Skeletal muscle tissue (tissue), 4 donors: Measurements from ENCODE around the gene MTHFD1L. TPM values are rescaled to one million over a fixed set of nuclear protein-coding genes. Genes with fewer than 3 reads are reported as not detected.
A peak's percentile ranks its signal among the peaks of the same experiment; 100 is the strongest.

ENCODE experiments used
- H3K27ac ChIP-seq: one replicate; pipeline ENCODE4 v1.7.0; 2013; ENCODE audit warnings: mild to moderate bottlenecking, low read depth, low read length, inconsistent platforms
- H3K27me3 ChIP-seq, 3 donors: one replicate each; pipeline ENCODE4 v1.7.0; 2013; ENCODE audit warnings: low read length in 3 of 3; ENCODE audit not compliant: control insufficient read depth in 3 of 3, insufficient read depth in 3 of 3
- H3K36me3 ChIP-seq, 3 donors: one replicate each; pipeline ENCODE4 v1.7.0; 2013; ENCODE audit warnings: low read length in 3 of 3; ENCODE audit not compliant: control insufficient read depth in 3 of 3, insufficient read depth in 3 of 3
- H3K4me1 ChIP-seq, 3 donors: one replicate each; pipeline ENCODE4 v1.7.0; 2013; ENCODE audit warnings: low read length in 3 of 3, mild to moderate bottlenecking in 3 of 3; ENCODE audit not compliant: control insufficient read depth in 3 of 3, insufficient read depth in 3 of 3
- H3K4me3 ChIP-seq, 3 donors: one replicate each; pipeline ENCODE4 v1.7.0; 2013; ENCODE audit warnings: low read length in 3 of 3
- H3K9ac ChIP-seq, 3 donors: one replicate each; pipeline ENCODE4 v1.7.0; 2013; ENCODE audit warnings: low read length in 3 of 3, mild to moderate bottlenecking in 3 of 3, moderate library complexity in 2 of 3, low read depth in 1 of 3
- H3K9me3 ChIP-seq, 3 donors: one replicate each; pipeline ENCODE4 v1.7.0; 2013; ENCODE audit warnings: low read length in 3 of 3; ENCODE audit not compliant: control insufficient read depth in 3 of 3
- total RNA-seq: library from RNA; depleted of rRNA; stranded (reverse); fragments of >200 nt; gene quantifications from one replicate; pipeline ENCODE4 v1.2.3, GENCODE V29; 2014
- donor health status: Osteomylitis.

The MTHFD1L gene
- total RNA-seq, 1 donor from 2014 or later = 15.1 TPM

- no peaks in the 10 kb centered on the region for H3K36me3 ChIP-seq
- H3K27me3 ChIP-seq = no peaks in the 10 kb centered on the region
- no peak overlapping the region for H3K27ac ChIP-seq
- H3K9me3 ChIP-seq = no peaks in the 10 kb centered on the region
- H3K9ac ChIP-seq = no peak overlapping the region
- peaks cover 10 to 21% (median 14%) of the 10 kb centered on the region in 3 donors for H3K4me1 ChIP-seq
- no peak overlapping the region for H3K4me3 ChIP-seq
Measured at GRCh38 chr6:150880336-150880735, 14.8 kb downstream of the MTHFD1L start.

GRCh38 chr6:150881911-150882481 is 16.5 kb downstream of the MTHFD1L start:
- Histone ChIP-seq H3K36me3 (no peaks in the 10 kb centered on the region), H3K4me3 (no peak overlapping the region), H3K9me3 (no peaks in the 10 kb centered on the region), H3K27ac (peak overlapping the region; percentile 51), H3K4me1 (peaks cover 1 to 8% (median 4%) of the 10 kb centered on the region in 3 donors), H3K27me3 (no peaks in the 10 kb centered on the region), H3K9ac (no peak overlapping the region)

GRCh38 chr6:150883521-150883920 is 18.0 kb downstream of the MTHFD1L start:
- Histone ChIP-seq H3K9me3 (no peaks in the 10 kb centered on the region), H3K4me3 (no peak overlapping the region), H3K36me3 (no peaks in the 10 kb centered on the region), H3K27me3 (no peaks in the 10 kb centered on the region), H3K4me1 (no peaks in the 10 kb centered on the region), H3K9ac (no peak overlapping the region), H3K27ac (no peak overlapping the region)

GRCh38 chr6:150886155-150886554 is 20.7 kb downstream of the MTHFD1L start:
- H3K9me3 ChIP-seq = no peaks in the 10 kb centered on the region
- H3K27ac ChIP-seq = no peak overlapping the region
- no peak overlapping the region for H3K9ac ChIP-seq

GRCh38 chr6:150887978-150888563 is 22.6 kb downstream of the MTHFD1L start:
- Histone ChIP-seq H3K36me3 (no peaks in the 10 kb centered on the region), H3K4me1 (peaks cover 0 to 6% (median 4%) of the 10 kb centered on the region in 3 donors), H3K4me3 (no peak overlapping the region), H3K9ac (no peak overlapping the region), H3K27me3 (no peaks in the 10 kb centered on the region), H3K27ac (no peak overlapping the region), H3K9me3 (no peaks in the 10 kb centered on the region)

More at GRCh38 chr6:150886155-150886554, 20.7 kb downstream of the MTHFD1L start:
- Histone ChIP-seq H3K27me3 (no peaks in the 10 kb centered on the region), H3K4me1 (no peaks in the 10 kb centered on the region), H3K4me3 (no peak overlapping the region), H3K36me3 (no peaks in the 10 kb centered on the region)

- H3K27me3 ChIP-seq = no peaks in the 10 kb centered on the region
- no peaks in the 10 kb centered on the region for H3K36me3 ChIP-seq
- H3K4me1 ChIP-seq = peaks cover 6 to 9% (median 8%) of the 10 kb centered on the region in 3 donors
- no peak overlapping the region for H3K4me3 ChIP-seq
- H3K9me3 ChIP-seq = no peaks in the 10 kb centered on the region
- no peak overlapping the region for H3K27ac ChIP-seq
- no peak overlapping the region for H3K9ac ChIP-seq
Measured at GRCh38 chr6:150890346-150890745, 24.8 kb downstream of the MTHFD1L start.

GRCh38 chr6:150891888-150892485 is 26.5 kb downstream of the MTHFD1L start:
- Histone ChIP-seq H3K36me3 (no peaks in the 10 kb centered on the region), H3K27me3 (no peaks in the 10 kb centered on the region), H3K4me1 (peaks cover 6 to 9% (median 8%) of the 10 kb centered on the region in 3 donors), H3K9ac (no peak overlapping the region), H3K27ac (no peak overlapping the region), H3K9me3 (no peaks in the 10 kb centered on the region), H3K4me3 (no peak overlapping the region)

- Histone ChIP-seq H3K4me3 (no peak overlapping the region), H3K27me3 (no peaks in the 10 kb centered on the region), H3K9me3 (no peaks in the 10 kb centered on the region), H3K27ac (no peak overlapping the region), H3K4me1 (peaks cover 8 to 9% (median 9%) of the 10 kb centered on the region in 3 donors), H3K9ac (no peak overlapping the region), H3K36me3 (no peaks in the 10 kb centered on the region)
Measured at GRCh38 chr6:150894191-150894744, 28.8 kb downstream of the MTHFD1L start.

- no peaks in the 10 kb centered on the region for H3K27me3 ChIP-seq
- H3K4me1 ChIP-seq = peaks cover 8 to 9% (median 9%) of the 10 kb centered on the region in 3 donors
- peak overlapping the region in 1 of 3 donors; percentile 45 for H3K4me3 ChIP-seq
- H3K27ac ChIP-seq = no peak overlapping the region
- no peaks in the 10 kb centered on the region for H3K9me3 ChIP-seq
- no peaks in the 10 kb centered on the region for H3K36me3 ChIP-seq
- no peak overlapping the region for H3K9ac ChIP-seq
Measured at GRCh38 chr6:150894935-150895552, 29.5 kb downstream of the MTHFD1L start.
